K562 (cell line): Measurements from ENCODE around the gene PCDHGA5. TPM values are rescaled to one million over a fixed set of nuclear protein-coding genes. Genes with fewer than 3 reads are reported as not detected.

ENCODE experiments used
- ARNT ChIP-seq, 2 experiments: fragments of 450-650 bp; IDR thresholded peaks; 2 replicates each; pipeline ENCODE4 v1.6.1; 2016; ENCODE audit warnings: mild to moderate bottlenecking in 1 of 2
- ATF7 ChIP-seq: fragments of 450-650 bp; IDR thresholded peaks from 2 replicates; pipeline ENCODE4 v1.7.1; 2014; ENCODE audit warnings: mild to moderate bottlenecking, moderate library complexity
- CC2D1A ChIP-seq: fragments of 450-650 bp; IDR thresholded peaks from 2 replicates; pipeline ENCODE4 v1.6.1; 2017; ENCODE audit warnings: mild to moderate bottlenecking
- ELF2 ChIP-seq: fragments of 250-450 bp; sonication (Bioruptor Pico); IDR thresholded peaks from 2 replicates; pipeline ENCODE4 v1.5.0; 2021; ENCODE audit warnings: mild to moderate bottlenecking
- ESRRA ChIP-seq: fragments of 450-650 bp; IDR thresholded peaks from 2 replicates; pipeline ENCODE4 v1.6.1; 2014; ENCODE audit warnings: low read depth, mild to moderate bottlenecking, moderate library complexity, borderline replicate concordance
- GTF2A2 ChIP-seq: IDR thresholded peaks from 2 replicates; pipeline ENCODE4 v1.6.1; 2016; ENCODE audit warnings: mild to moderate bottlenecking, missing genetic modification characterization, missing compliant biosample characterization
- GTF2E2 ChIP-seq: fragments of 200-800 bp; sonication (Bioruptor generic); IDR thresholded peaks from 2 replicates; pipeline ENCODE4 v1.6.1; 2016; ENCODE audit warnings: missing genetic modification characterization, missing compliant biosample characterization
- JUND ChIP-seq, 2 experiments: IDR thresholded peaks; 2 replicates in 1 of 2; 3 replicates in 1 of 2; pipeline ENCODE4 v1.6.1; 2011; ENCODE audit warnings: borderline replicate concordance in 2 of 2, low read depth in 2 of 2, low read length in 2 of 2, improper control_type of control experiment in 1 of 2, missing biosample characterization in 1 of 2, missing genetic modification characterization in 1 of 2, missing genetic modification reagents in 1 of 2
- KDM4B ChIP-seq, 2 experiments: fragments of 450-650 bp in 1 of 2; sonication (generic) in 1 of 2; IDR thresholded peaks; 2 replicates each; pipeline ENCODE4 v1.6.1; 2016 to 2017; ENCODE audit warnings: borderline replicate concordance in 2 of 2, antibody characterized with exemption in 1 of 2, low read depth in 1 of 2, mild to moderate bottlenecking in 1 of 2
- RCOR1 ChIP-seq, 2 experiments: IDR thresholded peaks; 2 replicates each; pipeline ENCODE4 v1.6.1; 2012; ENCODE audit warnings: low read depth in 2 of 2, low read length in 2 of 2, borderline replicate concordance in 1 of 2, improper control_type of control experiment in 1 of 2
- SAP30 ChIP-seq: fragments of 200-600 bp; sonication (generic); IDR thresholded peaks from 2 replicates; pipeline ENCODE4 v1.6.1; 2012; ENCODE audit warnings: borderline replicate concordance, low read depth, mild to moderate bottlenecking, moderate library complexity, low read length, control low read depth, inconsistent platforms; ENCODE audit not compliant: insufficient read depth, poor library complexity, severe bottlenecking
- SLC30A9 ChIP-seq: fragments of 250-450 bp; sonication (Bioruptor Pico); IDR thresholded peaks from 2 replicates; pipeline ENCODE4 v1.8.0; 2022; ENCODE audit warnings: mild to moderate bottlenecking, moderate library complexity
- SRF ChIP-seq, 2 experiments: fragments of 250-450, 450-650 bp in 1 of 2; sonication (Bioruptor Pico) in 1 of 2; sonication (generic) in 1 of 2; formaldehyde crosslinking; IDR thresholded peaks; 2 replicates each; pipeline versions ENCODE4 v1.5.0 to v1.5.1; 2020 to 2022; ENCODE audit warnings: mild to moderate bottlenecking in 1 of 2, missing genetic modification reagents in 1 of 2
- TSC22D4 ChIP-seq: fragments of 450-650 bp; IDR thresholded peaks from 2 replicates; pipeline ENCODE4 v1.6.1; 2016; ENCODE audit warnings: missing genetic modification characterization, missing biosample characterization, control low read depth
- ZNF146 ChIP-seq: IDR thresholded peaks from one replicate; pipeline ENCODE4 v1.6.1; 2018; ENCODE audit warnings: missing compliant biosample characterization; ENCODE audit not compliant: unreplicated experiment
- ZNF79 ChIP-seq: fragments of 250-450 bp; sonication (Bioruptor Pico); IDR thresholded peaks from 2 replicates; pipeline ENCODE4 v1.4.0; 2020; ENCODE audit warnings: low read depth, mild to moderate bottlenecking, moderate library complexity
- polyA plus RNA-seq, 8 experiments: library from polyadenylated mRNA; depleted of rRNA in 4 of 8; stranded (reverse) in 5 of 8; unstranded in 3 of 8; fragments of >200 nt; fragmentation: Nextera tagmentation in 2 of 8; fragmentation: Illumina TruSeq in 1 of 8; extraction: Ambion mirVana in 2 of 8; extraction: Trizol in 1 of 8; gene quantifications; 2 replicates each; pipeline versions ENCODE4 v1.2.1 to v1.2.3, GENCODE V29; 2011 to 2014; ENCODE audit warnings: inconsistent platforms in 1 of 8, missing spikeins in 1 of 8
- total RNA-seq, 7 experiments: library from RNA; depleted of rRNA in 6 of 7; stranded (reverse); fragments of >200 nt in 6 of 7; fragmentation: Illumina TruSeq in 2 of 7; extraction: Trizol in 2 of 7; gene quantifications; 2 replicates each; pipeline versions ENCODE4 v1.2.1 to v1.2.3, GENCODE V29; 2011 to 2021; ENCODE audit warnings: low replicate concordance in 1 of 7
- TF ChIP-seq, protein P1 (sequence below): fragments of 450-650 bp; formaldehyde crosslinking; IDR thresholded peaks from 2 replicates; pipeline ENCODE4 v1.4.0; 2020; ENCODE audit warnings: mild to moderate bottlenecking
- TF ChIP-seq, protein P2 (sequence below): IDR thresholded peaks from 2 replicates; pipeline ENCODE4 v1.6.1; 2011; ENCODE audit warnings: borderline replicate concordance, low read depth, mild to moderate bottlenecking, moderate library complexity, low read length; ENCODE audit not compliant: insufficient read depth, poor library complexity, severe bottlenecking
- TF ChIP-seq, protein P3 (sequence below): fragments of 250-450 bp; sonication (Bioruptor Pico); IDR thresholded peaks from 2 replicates; pipeline ENCODE4 v1.4.0; 2020
- TF ChIP-seq, protein P4 (sequence below): sonication (generic); formaldehyde crosslinking; IDR thresholded peaks from 2 replicates; pipeline ENCODE4 v1.8.0; 2022; ENCODE audit warnings: mild to moderate bottlenecking, missing genetic modification reagents

Gene PCDHGA5
- total and polyA plus RNA-seq, 9 of the 15 experiments (the other 6 are each of a cell fraction or from before 2014, with no cell fraction given) = 0.01 to 0.18 (median 0.12) TPM; not detected in 1

DNA sequence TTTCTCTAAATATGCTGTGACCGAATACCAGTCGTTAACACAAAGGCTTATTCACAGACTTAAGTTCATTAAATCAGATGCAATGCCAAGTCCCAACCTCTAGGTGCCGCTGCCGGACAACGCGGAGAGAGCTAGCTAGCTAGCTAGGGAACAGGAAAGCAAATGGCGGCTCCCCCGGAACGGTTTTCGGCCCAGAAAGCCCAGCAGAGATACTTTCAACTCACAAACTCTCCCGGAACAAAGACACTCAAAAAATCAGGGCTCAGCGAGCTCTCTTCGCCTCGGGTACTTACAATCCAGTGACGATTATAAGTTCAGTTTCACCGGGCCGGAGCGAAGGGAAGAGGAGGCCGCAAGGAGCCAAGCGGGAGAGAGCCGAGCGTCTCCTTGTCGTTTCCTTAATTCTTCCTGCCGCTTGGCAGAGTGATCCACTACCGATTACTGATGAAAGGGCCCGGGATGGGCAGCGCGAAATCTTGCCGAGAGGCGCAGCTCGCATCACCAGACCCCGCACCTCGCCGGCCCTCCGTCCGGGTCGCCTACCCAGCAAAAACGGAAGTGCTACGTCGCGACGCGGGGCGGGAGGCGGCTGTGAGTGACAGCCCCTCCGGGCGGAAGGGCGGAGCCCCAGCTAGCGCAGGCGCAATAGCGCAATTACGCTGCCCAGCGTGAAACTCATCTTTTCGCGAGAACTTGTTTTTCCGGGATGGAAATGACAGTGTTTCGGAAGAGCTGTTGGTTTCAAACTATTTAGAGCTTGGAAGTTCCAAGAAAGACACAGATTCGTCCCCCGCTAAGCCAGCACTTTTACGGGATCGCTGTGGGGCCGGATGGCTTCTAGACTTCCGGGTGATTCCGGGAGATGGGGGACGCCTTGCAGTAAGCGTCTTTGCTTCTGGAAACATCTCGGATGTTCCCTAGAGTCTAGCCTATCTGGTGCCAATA is 43.5 kb upstream of the PCDHGA5 start, which contains the start of gene TAF7 (continued):
- no peak for TF ChIP-seq SAP30
- TF ChIP-seq GTF2E2 (tag) = peak; percentile 94
- 0 out of 2 replicates have a peak, but pooled peaks have one; percentile 39 for TF ChIP-seq GTF2A2
- peak in 1 of 2 experiments; percentile 17; a peak in 1 of 4 replicates for TF ChIP-seq RCOR1 (IDR thresholded peaks at IDR 0.05; ENCODE audit: borderline replicate concordance in 1 of 2, low read depth in 2 of 2, low read length in 2 of 2)
- TF ChIP-seq ARNT (IDR thresholded peaks at IDR 0.05) = peak in 1 of 2 experiments; percentile 56; a peak in 1 of 4 replicates
- 0 out of 2 replicates have a peak, but pooled peaks have one; percentile 24 for TF ChIP-seq ESRRA
- TF ChIP-seq, protein P1, sequence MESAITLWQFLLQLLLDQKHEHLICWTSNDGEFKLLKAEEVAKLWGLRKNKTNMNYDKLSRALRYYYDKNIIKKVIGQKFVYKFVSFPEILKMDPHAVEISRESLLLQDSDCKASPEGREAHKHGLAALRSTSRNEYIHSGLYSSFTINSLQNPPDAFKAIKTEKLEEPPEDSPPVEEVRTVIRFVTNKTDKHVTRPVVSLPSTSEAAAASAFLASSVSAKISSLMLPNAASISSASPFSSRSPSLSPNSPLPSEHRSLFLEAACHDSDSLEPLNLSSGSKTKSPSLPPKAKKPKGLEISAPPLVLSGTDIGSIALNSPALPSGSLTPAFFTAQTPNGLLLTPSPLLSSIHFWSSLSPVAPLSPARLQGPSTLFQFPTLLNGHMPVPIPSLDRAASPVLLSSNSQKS (CRISPR knock-in tag) = no peak
- TF ChIP-seq SRF (CRISPR knock-in tag; IDR thresholded peaks at IDR 0.05) = peak in 1 of 2 experiments; percentile 49; a peak in 1 of 4 replicates
- TF ChIP-seq TSC22D4 (tag) = no peak
- peak; percentile 84 for TF ChIP-seq ELF2 (CRISPR knock-in tag)
- peak; percentile 46 for TF ChIP-seq JUND (IDR thresholded peaks at IDR 0.05; ENCODE audit: borderline replicate concordance, low read depth, low read length)
- no peak; the same call in 1 of the 3 replicates for TF ChIP-seq JUND (tag; IDR thresholded peaks at IDR 0.05; ENCODE audit: borderline replicate concordance, low read depth, low read length)
- TF ChIP-seq, protein P2, sequence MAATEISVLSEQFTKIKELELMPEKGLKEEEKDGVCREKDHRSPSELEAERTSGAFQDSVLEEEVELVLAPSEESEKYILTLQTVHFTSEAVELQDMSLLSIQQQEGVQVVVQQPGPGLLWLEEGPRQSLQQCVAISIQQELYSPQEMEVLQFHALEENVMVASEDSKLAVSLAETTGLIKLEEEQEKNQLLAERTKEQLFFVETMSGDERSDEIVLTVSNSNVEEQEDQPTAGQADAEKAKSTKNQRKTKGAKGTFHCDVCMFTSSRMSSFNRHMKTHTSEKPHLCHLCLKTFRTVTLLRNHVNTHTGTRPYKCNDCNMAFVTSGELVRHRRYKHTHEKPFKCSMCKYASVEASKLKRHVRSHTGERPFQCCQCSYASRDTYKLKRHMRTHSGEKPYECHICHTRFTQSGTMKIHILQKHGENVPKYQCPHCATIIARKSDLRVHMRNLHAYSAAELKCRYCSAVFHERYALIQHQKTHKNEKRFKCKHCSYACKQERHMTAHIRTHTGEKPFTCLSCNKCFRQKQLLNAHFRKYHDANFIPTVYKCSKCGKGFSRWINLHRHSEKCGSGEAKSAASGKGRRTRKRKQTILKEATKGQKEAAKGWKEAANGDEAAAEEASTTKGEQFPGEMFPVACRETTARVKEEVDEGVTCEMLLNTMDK = peak; percentile 83
- TF ChIP-seq, protein P3, sequence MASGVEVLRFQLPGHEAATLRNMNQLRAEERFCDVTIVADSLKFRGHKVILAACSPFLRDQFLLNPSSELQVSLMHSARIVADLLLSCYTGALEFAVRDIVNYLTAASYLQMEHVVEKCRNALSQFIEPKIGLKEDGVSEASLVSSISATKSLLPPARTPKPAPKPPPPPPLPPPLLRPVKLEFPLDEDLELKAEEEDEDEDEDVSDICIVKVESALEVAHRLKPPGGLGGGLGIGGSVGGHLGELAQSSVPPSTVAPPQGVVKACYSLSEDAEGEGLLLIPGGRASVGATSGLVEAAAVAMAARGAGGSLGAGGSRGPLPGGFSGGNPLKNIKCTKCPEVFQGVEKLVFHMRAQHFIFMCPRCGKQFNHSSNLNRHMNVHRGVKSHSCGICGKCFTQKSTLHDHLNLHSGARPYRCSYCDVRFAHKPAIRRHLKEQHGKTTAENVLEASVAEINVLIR (CRISPR knock-in tag) = peak; percentile 52; the same call in 1 of the 2 replicates
- TF ChIP-seq CC2D1A = 0 out of 2 replicates have a peak, but pooled peaks have one; percentile 16
- peak in 1 of 2 experiments; percentile 62; a peak in 1 of 4 replicates for TF ChIP-seq KDM4B (IDR thresholded peaks at IDR 0.05; ENCODE audit: borderline replicate concordance in 2 of 2, low read depth in 1 of 2)
- TF ChIP-seq SLC30A9 (CRISPR knock-in tag) = no peak
- peak; percentile 56; the same call in 1 of the 2 replicates for TF ChIP-seq ZNF79
- TF ChIP-seq ATF7 = peak; percentile 72
- TF ChIP-seq, protein P4, sequence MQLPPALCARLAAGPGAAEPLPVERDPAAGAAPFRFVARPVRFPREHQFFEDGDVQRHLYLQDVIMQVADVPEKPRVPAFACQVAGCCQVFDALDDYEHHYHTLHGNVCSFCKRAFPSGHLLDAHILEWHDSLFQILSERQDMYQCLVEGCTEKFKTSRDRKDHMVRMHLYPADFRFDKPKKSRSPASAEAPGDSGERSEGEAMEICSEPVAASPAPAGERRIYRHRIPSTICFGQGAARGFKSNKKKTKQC (CRISPR knock-in tag) = no peak
- TF ChIP-seq ZNF146 = no peak
